Measurements from ENCODE around the gene GPSM3.
"Not testable (repeated sequence)": the region's sequence is repeated elsewhere in the genome, so short reads cannot be mapped to it uniquely, and the experiment has no call there.

The GPSM3 gene

DNA sequence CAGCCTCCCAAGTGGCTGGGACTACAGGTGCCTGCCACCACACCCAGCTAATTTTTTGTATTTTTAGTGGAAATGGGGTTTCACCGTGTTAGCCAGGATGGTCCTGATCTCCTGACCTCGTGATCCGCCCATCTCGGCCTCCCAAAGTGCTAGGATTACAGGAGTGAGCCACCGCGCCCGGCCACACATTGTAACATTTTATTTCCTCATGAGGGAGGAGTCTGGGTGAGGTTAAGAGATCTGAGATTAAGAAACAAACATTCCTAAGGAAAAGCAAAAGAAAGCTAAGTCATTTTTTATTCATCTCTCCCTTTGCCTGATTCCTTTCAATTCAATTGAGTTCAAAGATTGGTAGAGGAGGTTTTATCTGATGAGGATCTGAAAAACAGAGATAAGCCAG lies 48.2 kb downstream of the GPSM3 start:
- not testable (repeated sequence) for H3K27ac ChIP-seq (ENCODE audit: low read depth, low read length); H3K9ac ChIP-seq (ENCODE audit: low read length in 5 of 5); H3K4me3 ChIP-seq (ENCODE audit: low read depth in 1 of 5, low read length in 5 of 5); H3K36me3 ChIP-seq (ENCODE audit: control insufficient read depth in 5 of 5, insufficient read depth in 5 of 5, low read length in 5 of 5); H3K9me3 ChIP-seq (ENCODE audit: control insufficient read depth in 5 of 5, low read length in 5 of 5); H3K27me3 ChIP-seq (ENCODE audit: control insufficient read depth in 5 of 5, insufficient read depth in 4 of 5, low read length in 5 of 5)
- H3K4me1 ChIP-seq (ENCODE audit: control insufficient read depth in 5 of 5, insufficient read depth in 5 of 5, low read length in 5 of 5) = peaks cover 2 to 20% (median 17%) of the 10 kb centered on the region in 5 donors

All from subcutaneous abdominal adipose tissue (tissue), 5 donors.